ENCODE measurements around the gene LSM10. TPM values are rescaled to one million over a fixed set of nuclear protein-coding genes. Genes with fewer than 3 reads are reported as not detected.

Gene LSM10
- total RNA-seq (10 to 100 TPM; 42.9 to 62.2 (median 49.0) TPM), polyA plus RNA-seq (10 to 100 TPM; 65.1 to 87.6 (median 86.6) TPM)
- long read RNA-seq, donor 1, transcript LSM10-201 (2 exons, 850 nt), result major isoform, 18 of 19 reads
- long read RNA-seq, donor 1, partial matches to known transcripts, result 0 of 19 reads
- long read RNA-seq, donor 1, other reads (novel, unspliced or antisense), result 0 of 19 reads
- long read RNA-seq, donor 2, transcript LSM10-201 (2 exons, 850 nt), result major isoform, 15 of 15 reads
- long read RNA-seq, donor 2, partial matches to known transcripts, result 0 of 15 reads
- long read RNA-seq, donor 2, other reads (novel, unspliced or antisense), result 0 of 15 reads

- Histone ChIP-seq H3K9me3 (no peaks in the 10 kb centered on the region), H3K4me1 (peaks cover 27 to 93% (median 62%) of the 10 kb centered on the region in 6 donors), H3K36me3 (peaks cover 0 to 23% (median 17%) of the 10 kb centered on the region in 6 donors), H3K4me3 (peak within 1 kb of the TSS; percentile 72 to 92 (median 84)), H3K27ac (peak within 1 kb of the TSS; percentile 87 to 98 (median 95)), H3K27me3 (replicated peaks in 1 of 7) (no peaks in the 10 kb centered on the region)
- intact Hi-C loops (cut with DNase I; ENCODE audit: low total_unique reads), result no loop called here
- peak; percentile 98 for DNase-seq
- TF ChIP-seq CTCF (IDR thresholded peaks at IDR 0.05 in 8 of 11, conservative IDR thresholded peaks at IDR 0.05 in 3 of 11) (peak in 2 of 11 experiments; percentile 8 to 23), POLR2AphosphoS5 (IDR thresholded peaks at IDR 0.05) (peak; percentile 99), POLR2A (IDR thresholded peaks at IDR 0.05) (peak; percentile 40 to 88 (median 88))
- WGBS, 5 donors, result 0 to 1% (median 0%) methylated on average over 24 to 60 of the region's 60 CpGs
Observed at GRCh38 chr1:36397378-36398230, at the start of gene LSM10. TSS of gene LSM10 (minus strand) at chr1:36397908. CDS start at chr1:36394129, 3,779 bp downstream.

GRCh38 chr1:36447450-36447849, 49.7 kb upstream of the LSM10 start:
- Histone ChIP-seq H3K9me3 (no peaks in the 10 kb centered on the region), H3K4me3 (no peak overlapping the region), H3K36me3 (no peaks in the 10 kb centered on the region), H3K4me1 (peaks cover 0 to 50% (median 14%) of the 10 kb centered on the region in 6 donors), H3K27ac (no peak overlapping the region), H3K27me3 (replicated peaks in 1 of 7) (no peaks in the 10 kb centered on the region)
- intact Hi-C loops (cut with DNase I; ENCODE audit: low total_unique reads), result no loop called here
- no peak for DNase-seq
- TF ChIP-seq POLR2A (IDR thresholded peaks at IDR 0.05) (no peak), POLR2AphosphoS5 (IDR thresholded peaks at IDR 0.05) (no peak), CTCF (IDR thresholded peaks at IDR 0.05 in 8 of 11, conservative IDR thresholded peaks at IDR 0.05 in 3 of 11) (no peak)

- no peaks in the 10 kb centered on the region for H3K9me3 ChIP-seq
- no peaks in the 10 kb centered on the region for H3K27me3 ChIP-seq (replicated peaks in 1 of 7)
- WGBS, 5 donors, result 23 to 49% (median 33%) methylated on average over 5 of the region's 5 CpGs
- intact Hi-C loops (cut with DNase I; ENCODE audit: low total_unique reads), result no loop called here
- peaks cover 0 to 50% (median 14%) of the 10 kb centered on the region in 6 donors for H3K4me1 ChIP-seq
- H3K27ac ChIP-seq, result peak overlapping the region in 4 of 8 donors; percentile 39 to 65 (median 46)
- DNase-seq, result peak; percentile 11
- no peaks in the 10 kb centered on the region for H3K36me3 ChIP-seq
- no peak for TF ChIP-seq POLR2A (IDR thresholded peaks at IDR 0.05)
- no peak for TF ChIP-seq POLR2AphosphoS5 (IDR thresholded peaks at IDR 0.05)
- TF ChIP-seq CTCF (IDR thresholded peaks at IDR 0.05 in 8 of 11, conservative IDR thresholded peaks at IDR 0.05 in 3 of 11), result no peak
- peak overlapping the region in 1 of 8 donors; percentile 3 for H3K4me3 ChIP-seq
Observed at GRCh38 chr1:36446746-36447145, 49.0 kb upstream of the LSM10 start.

- intact Hi-C loops (cut with DNase I; ENCODE audit: low total_unique reads), result no loop called here
- H3K9me3 ChIP-seq, result no peaks in the 10 kb centered on the region
- peaks cover 0 to 46% (median 12%) of the 10 kb centered on the region in 6 donors for H3K4me1 ChIP-seq
- peak overlapping the region in 1 of 8 donors; percentile 3 for H3K4me3 ChIP-seq
- DNase-seq, result peak; percentile 54
- WGBS, 5 donors, result 55 to 59% (median 57%) methylated on average over 8 of the region's 8 CpGs
- H3K36me3 ChIP-seq, result no peaks in the 10 kb centered on the region
- peak overlapping the region in 4 of 8 donors; percentile 39 to 65 (median 46) for H3K27ac ChIP-seq
- TF ChIP-seq CTCF (IDR thresholded peaks at IDR 0.05 in 8 of 11, conservative IDR thresholded peaks at IDR 0.05 in 3 of 11) (peak in 6 of 11 experiments; percentile 13 to 41 (median 22)), POLR2AphosphoS5 (IDR thresholded peaks at IDR 0.05) (no peak)
- H3K27me3 ChIP-seq (replicated peaks in 1 of 7), result no peaks in the 10 kb centered on the region
Observed at GRCh38 chr1:36446271-36446670, 48.6 kb upstream of the LSM10 start.

Data from spleen (tissue), 13 donors.